Lower lobe of right lung (tissue), 2 donors: ENCODE data around the gene DDX41. TPM values are rescaled to one million over a fixed set of nuclear protein-coding genes. Genes with fewer than 3 reads are reported as not detected.

ENCODE experiments used
- ATAC-seq, 2 donors: fragments of 200-7000 bp; cut with Tn5 transposase; one replicate each; pipeline ENCODE4 v1.9.1; 2020 to 2022; ENCODE audit warnings: mild to moderate bottlenecking in 2 of 2, moderate library complexity in 2 of 2
- DNase-seq: peaks from one replicate; pipeline ENCODE4 v3.0.0-alpha.2; 2020
- H3K27ac ChIP-seq: fragments of 200-600 bp; one replicate; pipeline ENCODE4 v1.8.0; 2022
- H3K27me3 ChIP-seq: fragments of 200-600 bp; one replicate; pipeline ENCODE4 v1.8.0; 2022; ENCODE audit warnings: low read depth
- H3K36me3 ChIP-seq: fragments of 200-600 bp; one replicate; pipeline ENCODE4 v1.8.0; 2022; ENCODE audit warnings: mild to moderate bottlenecking
- H3K4me1 ChIP-seq: fragments of 200-600 bp; one replicate; pipeline ENCODE4 v1.8.0; 2022
- H3K4me3 ChIP-seq: fragments of 200-600 bp; one replicate; pipeline ENCODE4 v1.8.0; 2022; ENCODE audit warnings: mild to moderate bottlenecking
- H3K9me3 ChIP-seq: fragments of 200-600 bp; one replicate; pipeline ENCODE4 v1.8.0; 2022
- intact Hi-C: fragments of 100-400 bp; cut with DNase I; formaldehyde crosslinking; loops from one replicate; pipeline ENCODE4 v1.11.0; 2022
- total RNA-seq: library from RNA; stranded (reverse); fragmentation: NEBNext Ultra II Directional; extraction: Animal tissue kit (Norgen Biotek cat#: 25700); gene quantifications from one replicate; pipeline ENCODE4 v1.2.1, GENCODE V29; 2021
- TF ChIP-seq, protein P1 (sequence below): fragments of 200-600 bp; IDR thresholded peaks from one replicate; pipeline ENCODE4 v1.8.0; 2022; ENCODE audit warnings: antibody characterized with exemption, mild to moderate bottlenecking
- donor health status: DM: no; HTN: yes; CAD: no; lungs with severe emphysema.

The DDX41 gene
- total RNA-seq, 1 donor from 2014 or later: 69.4 TPM

GRCh38 chr5:177483042-177483441 lies 33.7 kb downstream of the DDX41 start:
- H3K27ac ChIP-seq: no peak overlapping the region
- peaks cover 24% of the 10 kb centered on the region for H3K4me1 ChIP-seq
- DNase-seq: no peak
- H3K9me3 ChIP-seq: no peaks in the 10 kb centered on the region
- intact Hi-C loops: no loop called here
- TF ChIP-seq, protein P1, sequence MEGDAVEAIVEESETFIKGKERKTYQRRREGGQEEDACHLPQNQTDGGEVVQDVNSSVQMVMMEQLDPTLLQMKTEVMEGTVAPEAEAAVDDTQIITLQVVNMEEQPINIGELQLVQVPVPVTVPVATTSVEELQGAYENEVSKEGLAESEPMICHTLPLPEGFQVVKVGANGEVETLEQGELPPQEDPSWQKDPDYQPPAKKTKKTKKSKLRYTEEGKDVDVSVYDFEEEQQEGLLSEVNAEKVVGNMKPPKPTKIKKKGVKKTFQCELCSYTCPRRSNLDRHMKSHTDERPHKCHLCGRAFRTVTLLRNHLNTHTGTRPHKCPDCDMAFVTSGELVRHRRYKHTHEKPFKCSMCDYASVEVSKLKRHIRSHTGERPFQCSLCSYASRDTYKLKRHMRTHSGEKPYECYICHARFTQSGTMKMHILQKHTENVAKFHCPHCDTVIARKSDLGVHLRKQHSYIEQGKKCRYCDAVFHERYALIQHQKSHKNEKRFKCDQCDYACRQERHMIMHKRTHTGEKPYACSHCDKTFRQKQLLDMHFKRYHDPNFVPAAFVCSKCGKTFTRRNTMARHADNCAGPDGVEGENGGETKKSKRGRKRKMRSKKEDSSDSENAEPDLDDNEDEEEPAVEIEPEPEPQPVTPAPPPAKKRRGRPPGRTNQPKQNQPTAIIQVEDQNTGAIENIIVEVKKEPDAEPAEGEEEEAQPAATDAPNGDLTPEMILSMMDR: no peak
- H3K4me3 ChIP-seq: no peak overlapping the region
- no peaks in the 10 kb centered on the region for H3K27me3 ChIP-seq
- no peak for ATAC-seq
- peaks cover 46% of the 10 kb centered on the region for H3K36me3 ChIP-seq

DNA sequence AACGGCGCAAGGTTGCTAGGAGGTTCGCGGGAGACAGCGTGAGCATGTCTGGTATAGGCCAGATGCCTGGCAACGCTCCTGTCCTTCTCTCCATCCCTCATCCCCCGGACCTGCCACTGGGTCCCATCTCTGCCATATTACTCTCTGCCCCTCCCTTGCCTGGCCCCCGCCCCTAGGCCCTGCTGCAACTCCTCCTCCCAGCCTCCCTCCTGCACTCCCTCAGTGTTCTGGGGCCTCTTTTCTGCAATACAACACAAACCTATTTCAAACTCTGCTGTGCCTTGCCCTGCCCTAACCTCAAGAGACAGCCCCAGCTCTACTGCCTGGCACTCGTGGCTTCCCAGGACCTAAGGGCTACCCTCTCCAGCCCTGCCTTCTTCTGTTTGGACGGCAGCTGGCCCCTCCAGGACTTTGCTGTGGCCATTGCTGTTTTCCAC lies 34.4 kb downstream of the DDX41 start:
- H3K4me1 ChIP-seq: peaks cover 24% of the 10 kb centered on the region
- no peak overlapping the region for H3K4me3 ChIP-seq
- no peaks in the 10 kb centered on the region for H3K27me3 ChIP-seq
- H3K27ac ChIP-seq: no peak overlapping the region
- ATAC-seq (no peak), DNase-seq (no peak)
- intact Hi-C loops: no loop called here
- H3K36me3 ChIP-seq: peaks cover 40% of the 10 kb centered on the region
- H3K9me3 ChIP-seq: no peaks in the 10 kb centered on the region
- TF ChIP-seq, protein P1: no peak

GRCh38 chr5:177479774-177480173 lies 37.0 kb downstream of the DDX41 start:
- TF ChIP-seq, protein P1: no peak
- no peak for DNase-seq
- Histone ChIP-seq H3K4me1 (peaks cover 24% of the 10 kb centered on the region), H3K9me3 (no peaks in the 10 kb centered on the region), H3K4me3 (no peak overlapping the region), H3K27me3 (no peaks in the 10 kb centered on the region), H3K27ac (peak overlapping the region; percentile 62), H3K36me3 (peaks cover 18% of the 10 kb centered on the region)
- peak; percentile 35 to 36 for ATAC-seq
- intact Hi-C loops: no loop called here

- Histone ChIP-seq H3K9me3 (no peaks in the 10 kb centered on the region), H3K4me1 (peaks cover 24% of the 10 kb centered on the region), H3K27me3 (no peaks in the 10 kb centered on the region), H3K4me3 (no peak overlapping the region), H3K36me3 (peaks cover 17% of the 10 kb centered on the region), H3K27ac (peak overlapping the region; percentile 62)
- intact Hi-C loops: no loop called here
- DNase-seq (peak; percentile 79), ATAC-seq (peak; percentile 78 to 79)
- TF ChIP-seq, protein P1: no peak
Measured at GRCh38 chr5:177478711-177479646, 37.8 kb downstream of the DDX41 start.

GRCh38 chr5:177477701-177478477 lies 38.9 kb downstream of the DDX41 start:
- TF ChIP-seq, protein P1: no peak

More at GRCh38 chr5:177477701-177478477, 38.9 kb downstream of the DDX41 start:
- H3K27me3 ChIP-seq: no peaks in the 10 kb centered on the region
- DNase-seq (no peak), ATAC-seq (no peak)
- peaks cover 7% of the 10 kb centered on the region for H3K36me3 ChIP-seq
- H3K27ac ChIP-seq: no peak overlapping the region
- no peak overlapping the region for H3K4me3 ChIP-seq
- peaks cover 24% of the 10 kb centered on the region for H3K4me1 ChIP-seq
- no peaks in the 10 kb centered on the region for H3K9me3 ChIP-seq
- intact Hi-C loops: no loop called here
